GM12878 (cell line): ENCODE results near the gene CBLB. TPM values are rescaled to one million over a fixed set of nuclear protein-coding genes. Genes with fewer than 3 reads are reported as not detected.

Source experiments
- ATAC-seq: fragments of 200-7000 bp; cut with Tn5 transposase; 3 replicates; pipeline ENCODE4 v1.9.1; 2020; ENCODE audit warnings: mild to moderate bottlenecking, moderate library complexity
- BruUV-seq: library from RNA; stranded (reverse); fragments of 400-500 nt; replicated peaks from 2 replicates; lab custom pipeline; 2021; lab: Mats Ljungman, UMichigan
- CTCF ChIA-PET: fragments of 300-600 bp; sonication (Branson Sonifier 250); formaldehyde crosslinking; extraction: SDS; loops from one replicate; lab custom pipeline; 2021; ENCODE audit warnings: inconsistent platforms; lab: Yijun Ruan, JAX
- POLR2A ChIA-PET: fragments of 350-600 bp; formaldehyde crosslinking; extraction: SDS; loops from one replicate; lab custom pipeline; 2021; ENCODE audit warnings: inconsistent platforms; lab: Charles Lee
- RAD21 ChIA-PET: fragments of 300-600 bp; sonication (Branson Sonifier 250); formaldehyde crosslinking; loops from one replicate; lab custom pipeline; 2023; ENCODE audit warnings: antibody characterized with exemption; ENCODE audit not compliant: unreplicated experiment; lab: Charles Lee
- SMC1A ChIA-PET: fragments of 300-600 bp; sonication (Branson Sonifier 250); formaldehyde crosslinking; loops from one replicate; lab custom pipeline; 2023; ENCODE audit not compliant: unreplicated experiment, uncharacterized antibody; lab: Charles Lee
- DNase-seq: peaks from one replicate; pipeline ENCODE4 v3.0.0-alpha.2; 2011; ENCODE audit warnings: low read depth, low spot score
- FAIRE-seq: peaks from 3 replicates; lab custom pipeline; 2011; peaks lifted over from hg19 to GRCh38; lab: Jason Lieb, UNC
- H2AFZ ChIP-seq: 2 replicates; pipeline ENCODE4 v1.6.0; 2011; ENCODE audit warnings: low read depth, low read length, control low read depth; ENCODE audit not compliant: control insufficient read depth
- H3K27ac ChIP-seq: 2 replicates; pipeline ENCODE4 v1.5.1; 2011; ENCODE audit warnings: control low read depth; ENCODE audit not compliant: control insufficient read depth, insufficient read depth
- H3K27me3 ChIP-seq, 2 experiments: replicated peaks in 1 of 2; 2 replicates each; pipeline versions ENCODE4 v1.6.0 to v1.6.1; 2011; ENCODE audit warnings: low read length in 1 of 2; ENCODE audit not compliant: control insufficient read depth in 2 of 2, insufficient read depth in 2 of 2
- H3K36me3 ChIP-seq, 2 experiments: 2 replicates each; pipeline ENCODE4 v1.5.1; 2011; ENCODE audit warnings: low read length in 1 of 2; ENCODE audit not compliant: control insufficient read depth in 2 of 2, insufficient read depth in 2 of 2
- H3K4me1 ChIP-seq: 2 replicates; pipeline ENCODE4 v1.6.1; 2011; ENCODE audit warnings: mild to moderate bottlenecking, low read length, moderate library complexity, mixed read lengths; ENCODE audit not compliant: control insufficient read depth, insufficient read depth
- H3K4me2 ChIP-seq: 2 replicates; pipeline ENCODE4 v1.6.0; 2011; ENCODE audit warnings: control low read depth; ENCODE audit not compliant: control insufficient read depth, insufficient read depth
- H3K4me3 ChIP-seq: fragments of 200-600 bp; sonication (generic); 2 replicates; pipeline ENCODE4 v1.5.1; 2016
- H3K79me2 ChIP-seq: 2 replicates; pipeline ENCODE4 v1.6.0; 2011; ENCODE audit warnings: low read length; ENCODE audit not compliant: control insufficient read depth, insufficient read depth
- H3K9ac ChIP-seq: 2 replicates; pipeline ENCODE4 v1.8.0; 2011; ENCODE audit warnings: low read length, control low read depth, mixed read lengths; ENCODE audit not compliant: control insufficient read depth, insufficient read depth
- H3K9me3 ChIP-seq: replicated peaks from 3 replicates; pipeline ENCODE4 v1.5.1; 2011; ENCODE audit warnings: mild to moderate bottlenecking, low read length; ENCODE audit not compliant: control insufficient read depth, insufficient read depth
- H4K20me1 ChIP-seq: 2 replicates; pipeline ENCODE4 v1.6.0; 2011; ENCODE audit not compliant: control insufficient read depth, insufficient read depth
- CREB1 ChIP-seq: IDR thresholded peaks from 2 replicates; pipeline ENCODE4 v1.6.1; 2012; ENCODE audit warnings: low read depth, mild to moderate bottlenecking, inconsistent platforms
- IRF3 ChIP-seq: fragments of 450-650 bp; IDR thresholded peaks from 2 replicates; pipeline ENCODE4 v1.6.1; 2014; ENCODE audit warnings: mild to moderate bottlenecking
- KAT2A ChIP-seq: conservative IDR thresholded peaks from 2 replicates; pipeline ENCODE4 v1.6.1; 2011; ENCODE audit warnings: low read depth, low read length; ENCODE audit not compliant: control insufficient read depth
- MEF2A ChIP-seq: IDR thresholded peaks from 2 replicates; pipeline ENCODE4 v1.6.1; 2011; ENCODE audit warnings: low read depth, mild to moderate bottlenecking, low read length, moderate library complexity; ENCODE audit not compliant: insufficient read depth
- NKRF ChIP-seq: fragments of 450-650 bp; conservative IDR thresholded peaks from 2 replicates; pipeline ENCODE4 v1.6.1; 2017; ENCODE audit warnings: mild to moderate bottlenecking, moderate library complexity
- ZBTB11 ChIP-seq: fragments of 450-650 bp; formaldehyde crosslinking; IDR thresholded peaks from 2 replicates; pipeline ENCODE4 v1.5.0; 2022; ENCODE audit warnings: mild to moderate bottlenecking, missing genetic modification characterization
- ZNF274 ChIP-seq: IDR thresholded peaks from one replicate; pipeline ENCODE4 v1.8.0; 2011; ENCODE audit not compliant: insufficient read length, insufficient read depth
- WGBS: methylation state at CpG from one replicate; pipeline ENCODE4 v1.1.6; 2016; ENCODE audit warnings: low lambda C conversion rate; ENCODE audit not compliant: insufficient replicate concordance, insufficient coverage; ENCODE audit errors: missing lambda C conversion rate; 5-methylcytosine and 5-hydroxymethylcytosine counted together
- in situ Hi-C: fragments of 300-500 bp; cut with MboI; formaldehyde crosslinking; loops from 9 replicates; pipeline ENCODE4 v1.14.3; 2018; ENCODE audit warnings: mixed read lengths
- intact Hi-C: fragments of 100-400 bp; cut with micrococcal nuclease; formaldehyde crosslinking; loops from one replicate; pipeline ENCODE4 v1.14.2; 2022; ENCODE audit not compliant: unreplicated experiment
- polyA plus RNA-seq, 11 experiments: library from polyadenylated mRNA; depleted of rRNA in 4 of 11; unstranded in 6 of 11; stranded (reverse) in 5 of 11; fragments of >200 nt; fragmentation: Nextera tagmentation in 4 of 11; fragmentation: Illumina TruSeq in 1 of 11; extraction: Ambion mirVana in 4 of 11; extraction: Trizol in 1 of 11; gene quantifications; 1 replicate in 1 of 11; 2 replicates in 10 of 11; pipeline versions ENCODE4 v1.2.1 to v1.2.3, GENCODE V29; 2011 to 2016; ENCODE audit warnings: inconsistent platforms in 2 of 11, missing spikeins in 2 of 11, low read depth in 1 of 11
- total RNA-seq, 4 experiments: library from RNA; depleted of rRNA in 3 of 4; stranded (reverse); fragments of >200 nt in 3 of 4; fragmentation: Illumina TruSeq in 1 of 4; extraction: Trizol in 1 of 4; gene quantifications; 2 replicates each; pipeline versions ENCODE4 v1.2.1 to v1.2.3, GENCODE V29; 2013 to 2021

The CBLB gene
- total and polyA plus RNA-seq, 10 of the 15 experiments (the other 5 are each of a cell fraction or from before 2014, with no cell fraction given), result 17.2 to 107 (median 41.9) TPM

- no peak for FAIRE-seq
- no peak overlapping the region for H3K4me2 ChIP-seq
- TF ChIP-seq ZNF274 (no peak), CREB1 (no peak), MEF2A (no peak)
- no peak overlapping the region for H2AFZ ChIP-seq
- ChIA-PET CTCF (interaction anchor here (0.9 kb wide), 1 partner anchor 392 kb away, joined by 3 read pairs; no protein-coding TSS in a partner anchor), POLR2A (interaction anchor here (0.7 kb wide), 1 partner anchor 9 kb away, joined by 3 read pairs; no protein-coding TSS in a partner anchor), RAD21 (no interaction called here), SMC1A (interaction anchor here (1.1 kb wide), 1 partner anchor 287 kb away, joined by 3 read pairs; no protein-coding TSS in a partner anchor)
- no peaks in the 10 kb centered on the region for H3K27me3 ChIP-seq
- no peaks in the 10 kb centered on the region for H3K9me3 ChIP-seq
- intact Hi-C loops, result no loop called here
- no peak for DNase-seq
- BruUV-seq, result no TSS peak
- peaks cover 4% of the 10 kb centered on the region for H3K4me1 ChIP-seq
- in situ Hi-C loops, result no loop called here
- H3K36me3 ChIP-seq, result no peaks in the 10 kb centered on the region
- no peak overlapping the region for H3K9ac ChIP-seq
- H3K4me3 ChIP-seq, result no peak overlapping the region
- ATAC-seq, result no peak
- H4K20me1 ChIP-seq, result no peaks in the 10 kb centered on the region
- H3K79me2 ChIP-seq, result no peaks in the 10 kb centered on the region
- WGBS, result 81% methylated on average over 4 of the region's 4 CpGs
- H3K27ac ChIP-seq, result no peak overlapping the region
These were observed 12.0 kb upstream of the CBLB start for GRCh38 chr3:105880681-105881290.

GRCh38 chr3:105878061-105878460 is 9.2 kb upstream of the CBLB start:
- ChIA-PET RAD21 (no interaction called here), POLR2A (no interaction called here), SMC1A (interaction anchor here (0.6 to 1.9 kb wide), 8 partner anchors 9 to 154 kb away, joined by 3 to 6 read pairs (median 3); no protein-coding TSS in a partner anchor), CTCF (interaction anchor here (1.4 to 2.4 kb wide), 2 partner anchors 15 to 41 kb away, joined by 3 to 5 read pairs; no protein-coding TSS in a partner anchor)
- WGBS, result 45% methylated on average over 1 of the region's 1 CpG
- H3K4me1 ChIP-seq, result peaks cover 4% of the 10 kb centered on the region
- FAIRE-seq (no peak), ATAC-seq (no peak), DNase-seq (no peak)
- no peak overlapping the region for H2AFZ ChIP-seq
- H3K9ac ChIP-seq, result no peak overlapping the region
- BruUV-seq, result no TSS peak
- in situ Hi-C loops (no loop called here), intact Hi-C loops (no loop called here)
- no peak overlapping the region for H3K27ac ChIP-seq
- no peaks in the 10 kb centered on the region for H3K27me3 ChIP-seq
- no peak overlapping the region for H3K4me3 ChIP-seq
- H3K79me2 ChIP-seq, result no peaks in the 10 kb centered on the region
- H3K9me3 ChIP-seq, result no peaks in the 10 kb centered on the region
- no peaks in the 10 kb centered on the region for H3K36me3 ChIP-seq
- H4K20me1 ChIP-seq, result no peaks in the 10 kb centered on the region
- no peak overlapping the region for H3K4me2 ChIP-seq
- TF ChIP-seq IRF3 (no peak), KAT2A (no peak), NKRF (no peak), ZBTB11 (CRISPR knock-in tag) (no peak)
